EL (cell line): ENCODE measurements around the gene PLCH2.

ENCODE experiments used
- DNase-seq: peaks from one replicate; pipeline ENCODE4 v3.0.0-alpha.2; 2016

PLCH2 gene

DNA sequence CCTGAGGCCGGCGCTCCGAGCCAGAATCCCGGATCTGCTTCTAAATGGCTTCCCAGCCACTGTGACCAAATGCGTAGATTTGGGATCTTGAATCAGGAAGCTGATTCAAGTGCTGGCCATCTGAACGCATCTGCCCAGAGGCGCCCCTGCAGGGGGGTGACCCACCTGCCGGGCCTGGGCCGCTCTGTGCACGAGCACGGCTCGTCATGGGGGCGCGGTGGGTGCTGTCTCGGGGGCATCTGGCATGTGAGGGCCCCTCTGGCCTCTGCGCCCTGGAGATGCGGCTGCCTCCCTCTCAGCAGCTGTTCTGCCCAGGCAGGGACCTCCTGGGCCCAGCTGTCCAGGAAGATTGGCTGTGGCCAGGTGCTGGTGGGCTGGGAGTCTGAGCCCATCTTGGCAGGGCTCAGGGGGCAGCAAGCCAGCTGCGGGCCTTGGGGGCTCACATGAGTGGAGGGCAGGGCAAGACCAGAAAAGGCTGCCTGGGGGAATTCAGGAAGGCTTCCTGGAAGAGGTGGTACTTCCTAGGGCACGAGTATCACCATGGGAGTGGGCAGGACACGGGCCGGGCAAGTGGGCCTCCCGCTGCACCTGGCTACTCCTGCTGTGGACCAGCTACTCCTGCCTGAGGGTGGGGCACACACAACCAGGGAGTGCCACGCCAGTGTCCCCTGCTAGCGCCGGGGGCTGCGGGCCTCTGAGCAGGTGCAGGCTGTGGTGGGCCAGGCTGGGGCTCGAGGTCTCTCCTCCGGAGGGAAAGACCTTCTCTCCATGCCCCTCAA lies 25.1 kb downstream of the PLCH2 start:
- no peak for DNase-seq

GRCh38 chr1:2501820-2502119 lies 25.7 kb downstream of the PLCH2 start:
- DNase-seq = no peak

GRCh38 chr1:2502210-2502609 lies 26.1 kb downstream of the PLCH2 start:
- DNase-seq = no peak

DNA sequence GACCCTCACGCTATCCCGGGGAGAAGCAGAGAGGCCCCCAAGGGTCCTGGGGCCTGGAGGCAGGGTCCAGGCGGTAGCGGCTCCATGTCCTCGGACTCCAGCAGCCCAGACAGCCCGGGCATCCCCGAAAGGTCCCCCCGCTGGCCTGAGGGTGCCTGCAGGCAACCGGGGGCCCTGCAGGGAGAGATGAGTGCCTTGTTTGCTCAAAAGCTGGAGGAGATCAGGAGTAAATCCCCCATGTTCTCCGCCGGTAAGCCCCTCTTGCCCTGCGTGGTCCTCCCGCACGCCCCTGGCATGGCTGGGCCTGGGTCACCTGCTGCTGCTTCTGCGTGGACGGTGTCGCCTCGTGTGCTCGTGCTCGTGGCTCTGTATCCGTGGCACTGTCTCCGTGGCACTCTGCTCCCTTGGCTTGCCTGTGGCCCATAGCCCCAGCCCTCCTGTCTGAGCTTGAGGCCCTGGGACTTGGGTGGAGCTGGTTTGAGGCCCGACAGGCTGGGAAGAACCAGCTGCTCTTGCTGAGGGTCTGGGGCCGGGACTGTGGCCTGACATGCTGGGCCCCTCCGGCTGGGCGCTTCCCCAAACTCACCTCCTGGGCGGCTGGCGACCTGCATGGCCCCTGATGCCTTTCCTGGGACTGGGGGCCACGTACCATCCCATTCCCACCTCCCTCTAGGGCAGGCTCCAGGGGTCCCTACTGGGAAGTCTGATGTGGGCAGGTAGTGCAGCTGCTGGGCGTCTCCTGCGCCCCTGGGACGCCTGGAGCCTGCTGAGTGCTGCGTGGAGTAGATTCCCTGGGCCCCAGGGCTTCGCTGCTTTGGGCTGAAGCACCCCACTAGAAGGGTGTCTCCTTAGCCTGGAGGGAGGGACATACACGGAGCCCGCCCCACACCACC lies 26.8 kb downstream of the PLCH2 start:
- DNase-seq = no peak

GRCh38 chr1:2503554-2504224 lies 27.6 kb downstream of the PLCH2 start:
- DNase-seq = no peak

- no peak for DNase-seq
Observed at GRCh38 chr1:2504225-2504948, 28.3 kb downstream of the PLCH2 start.

DNA sequence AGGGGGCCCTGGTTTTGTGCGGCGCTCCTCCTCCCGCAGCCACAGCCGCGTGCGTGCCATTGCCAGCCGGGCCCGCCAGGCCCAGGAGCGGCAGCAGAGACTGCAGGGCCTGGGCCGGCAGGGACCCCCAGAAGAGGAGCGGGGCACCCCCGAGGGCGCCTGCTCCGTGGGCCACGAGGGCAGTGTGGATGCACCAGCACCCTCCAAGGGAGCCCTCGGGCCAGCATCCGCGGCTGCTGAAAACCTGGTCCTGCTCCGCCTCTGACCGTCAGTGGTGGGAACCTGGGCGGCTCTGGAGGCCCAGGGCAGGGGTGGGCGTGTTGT lies 28.8 kb downstream of the PLCH2 start:
- DNase-seq = no peak

GRCh38 chr1:2505461-2505994 lies 29.4 kb downstream of the PLCH2 start:
- DNase-seq = no peak

- no peak for DNase-seq
Observed at GRCh38 chr1:2506007-2506860, 30.1 kb downstream of the PLCH2 start.

DNA sequence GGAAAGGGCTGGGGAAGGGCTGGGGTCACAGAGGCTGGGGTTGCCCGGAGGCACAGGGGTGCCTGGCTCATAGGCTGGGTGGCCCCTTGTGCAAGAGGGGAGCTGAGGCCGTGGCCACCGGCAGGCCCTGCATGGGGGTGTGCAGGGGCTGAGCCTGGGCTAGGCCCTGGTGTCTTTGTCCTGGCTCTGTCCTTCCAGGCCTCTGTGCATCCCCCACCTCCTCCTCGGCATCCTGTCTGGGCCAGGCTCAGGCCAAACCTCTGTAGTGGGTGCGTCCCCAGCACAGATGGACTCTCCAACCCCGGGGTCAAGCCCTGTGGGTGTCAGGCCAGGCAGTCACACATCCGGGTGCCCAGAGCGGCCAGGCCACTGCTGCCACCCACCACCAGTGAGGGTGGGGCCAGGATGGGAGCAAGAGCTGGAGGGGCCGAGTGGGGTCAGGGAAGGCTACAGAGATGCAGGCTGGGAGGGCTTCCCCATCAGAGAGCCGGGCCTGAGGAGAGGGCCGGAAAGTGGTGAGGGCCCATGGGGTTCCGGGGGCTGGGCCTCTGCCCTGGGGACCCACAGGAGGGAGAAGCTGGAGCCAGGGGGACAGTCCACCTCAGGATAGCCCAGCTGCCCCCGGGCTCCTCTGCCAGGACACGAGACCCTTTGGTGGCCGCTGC lies 30.9 kb downstream of the PLCH2 start:
- no peak for DNase-seq

- no peak for DNase-seq
Observed at GRCh38 chr1:2507744-2508155, 31.7 kb downstream of the PLCH2 start.

DNA sequence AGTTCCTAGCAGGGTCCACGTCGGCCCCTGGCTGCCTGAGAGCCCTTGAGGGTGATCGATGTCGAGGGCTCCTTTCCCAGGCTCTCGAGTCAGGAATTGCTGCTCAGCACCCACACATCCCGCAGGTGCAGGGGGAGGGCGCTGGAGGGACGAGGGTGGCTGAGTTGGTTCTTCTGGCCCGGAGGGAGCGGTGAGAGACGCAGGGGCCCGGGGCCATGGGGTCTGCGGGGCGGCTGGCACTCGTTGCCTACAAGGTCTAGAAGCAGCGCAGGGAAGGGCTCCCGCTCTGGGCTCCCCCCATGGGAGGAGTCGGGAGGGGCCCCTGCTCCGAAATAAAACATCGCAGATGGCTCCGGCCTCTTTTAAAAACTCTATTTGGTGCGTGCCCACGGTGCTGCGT lies 32.1 kb downstream of the PLCH2 start:
- DNase-seq = no peak

- DNase-seq = no peak
Observed at GRCh38 chr1:2508751-2509150, 32.7 kb downstream of the PLCH2 start.

GRCh38 chr1:2509589-2509988 lies 33.5 kb downstream of the PLCH2 start:
- no peak for DNase-seq

GRCh38 chr1:2510366-2511155 lies 34.5 kb downstream of the PLCH2 start:
- DNase-seq = no peak

DNA sequence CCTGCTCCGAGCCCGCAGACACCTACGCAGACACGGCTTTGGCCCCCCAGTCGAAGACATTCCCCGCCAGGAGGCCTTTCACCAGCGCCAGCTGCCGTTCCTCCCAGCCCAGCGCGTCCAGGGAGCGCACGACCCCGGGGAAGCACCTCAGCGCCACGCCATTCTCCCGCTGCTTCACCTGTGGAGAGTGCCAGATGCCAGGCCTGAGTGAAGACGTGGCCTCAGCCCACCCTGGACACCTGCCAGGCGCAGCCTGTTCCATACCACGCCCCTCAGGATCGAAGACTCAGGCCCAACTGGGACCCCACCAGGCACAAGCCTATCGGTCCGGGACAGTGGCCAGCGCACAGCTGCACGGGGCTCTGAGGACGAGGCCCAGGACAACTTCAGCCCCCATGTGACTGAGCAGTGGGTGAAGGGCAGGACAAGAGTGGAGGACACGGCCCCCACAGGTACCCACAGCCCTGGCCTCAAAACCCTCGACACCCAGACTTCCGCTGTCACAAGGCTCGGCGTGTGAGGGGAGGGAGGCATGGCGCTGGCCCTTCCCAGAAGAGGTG lies 36.9 kb downstream of the PLCH2 start:
- DNase-seq = no peak

DNA sequence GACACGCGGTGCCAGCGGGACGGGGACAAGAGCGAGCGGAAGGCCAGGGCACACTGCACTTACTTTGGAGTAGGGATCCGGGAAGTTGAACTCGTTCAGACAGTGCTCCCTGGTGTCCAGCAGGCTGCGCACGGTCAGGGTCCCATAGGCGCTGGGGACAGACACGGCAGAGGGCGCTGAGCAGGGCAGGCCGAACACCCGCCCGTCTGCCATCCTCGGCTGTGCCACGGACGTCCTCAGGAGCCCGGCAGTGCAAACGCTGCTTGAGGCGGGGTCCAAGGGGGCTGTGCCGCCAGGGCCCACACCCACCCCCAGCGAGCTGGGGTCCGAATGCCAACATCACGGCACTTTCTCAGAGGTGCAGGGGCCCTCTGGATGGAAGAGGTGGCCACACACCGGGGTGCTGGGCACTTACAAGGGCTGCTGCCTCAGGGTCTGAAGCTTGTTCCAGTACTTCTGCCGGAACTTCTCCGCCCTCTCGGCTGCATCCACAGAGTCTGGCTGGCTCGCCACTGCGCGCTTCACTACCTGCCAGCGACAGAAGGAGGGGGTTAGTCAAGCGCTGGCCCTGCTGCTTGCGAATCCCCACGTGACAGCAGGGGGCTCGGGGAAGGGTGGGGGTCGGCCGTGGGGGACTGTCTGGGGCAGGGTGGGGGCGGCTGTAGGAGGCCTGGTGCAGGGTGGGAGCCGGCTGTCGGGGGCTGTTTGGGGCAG lies 38.0 kb downstream of the PLCH2 start:
- no peak for DNase-seq

DNA sequence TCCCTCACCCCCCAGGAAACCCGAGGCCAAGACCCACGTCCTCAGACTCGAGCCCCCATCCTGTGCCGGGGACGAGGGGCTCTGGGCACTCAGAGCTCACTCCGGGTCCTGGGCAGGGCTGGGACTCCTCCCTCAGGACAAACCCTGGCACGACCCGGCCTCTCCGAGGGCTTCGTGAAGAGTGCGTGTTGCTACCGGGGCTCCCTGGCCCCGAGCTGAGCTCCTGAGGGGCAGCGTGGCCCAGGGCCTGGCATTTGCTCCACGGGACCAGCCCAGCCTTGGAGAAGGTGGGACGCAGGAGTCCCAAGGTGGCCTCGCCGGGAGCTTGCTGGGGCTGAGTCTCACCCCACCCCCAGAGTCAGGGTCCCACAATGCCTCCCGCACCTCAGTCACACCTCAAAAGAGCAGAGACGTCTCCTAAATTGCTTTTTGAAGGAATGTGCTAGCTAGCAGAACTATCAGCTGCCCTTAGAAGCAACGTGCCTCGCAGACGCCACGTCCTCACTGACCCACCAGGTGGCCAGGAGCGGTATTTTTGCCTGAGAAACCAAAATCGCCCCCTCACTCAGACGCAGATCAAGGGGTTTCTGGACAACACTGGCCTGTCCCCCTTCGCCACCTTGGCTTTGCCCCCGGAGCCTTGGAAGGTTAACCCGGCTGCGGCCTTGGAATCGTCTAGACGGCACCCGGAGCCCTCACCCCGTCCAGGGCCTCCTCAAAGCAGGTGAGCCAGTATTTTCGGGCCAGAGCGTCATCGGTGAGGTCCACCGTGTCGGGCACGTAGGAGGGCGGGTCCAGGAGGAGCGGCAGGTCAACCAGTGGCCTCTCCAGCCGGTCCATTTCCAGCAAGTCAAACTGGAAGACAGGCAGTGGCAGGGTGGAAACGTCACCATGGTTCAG lies 39.0 kb downstream of the PLCH2 start:
- DNase-seq = no peak

- DNase-seq = no peak
Observed at GRCh38 chr1:2515763-2516080, 39.6 kb downstream of the PLCH2 start.
